ENCODE measurements around the gene KIF1A. TPM values are rescaled to one million over a fixed set of nuclear protein-coding genes. Genes with fewer than 3 reads are reported as not detected.

KIF1A gene
- polyA plus RNA-seq, 1 donor: 15.8 TPM

DNA sequence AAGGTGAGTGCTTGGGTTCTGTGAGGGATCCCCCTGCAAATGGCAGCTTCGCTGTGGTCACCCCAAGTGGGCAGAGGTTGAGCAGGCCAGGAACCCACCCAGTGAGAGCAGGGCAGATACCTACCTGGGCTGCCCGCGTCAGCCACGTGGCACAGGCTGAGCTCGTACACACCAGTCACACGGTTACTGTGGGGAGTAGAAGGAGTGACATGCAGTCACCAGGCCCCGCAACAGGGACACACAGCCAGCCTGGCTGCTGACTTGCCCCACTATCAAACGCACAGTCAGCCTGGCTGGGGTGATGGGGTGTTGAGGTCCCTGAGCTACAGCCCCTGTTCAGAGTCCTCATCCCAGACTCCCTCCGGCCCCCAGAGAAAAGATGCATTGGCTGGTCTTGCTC is 96.2 kb downstream of the KIF1A start:
- Histone ChIP-seq H3K9me3 (ENCODE audit: control insufficient read depth, low read depth, low read length) (no peaks in the 10 kb centered on the region), H3K27ac (ENCODE audit: low read length) (no peak overlapping the region), H3K4me3 (ENCODE audit: low read length) (no peak overlapping the region), H3K36me3 (ENCODE audit: control insufficient read depth, insufficient read depth, low read length) (no peaks in the 10 kb centered on the region), H3K27me3 (ENCODE audit: control insufficient read depth, insufficient read depth, low read length) (no peaks in the 10 kb centered on the region), H3K4me1 (ENCODE audit: control insufficient read depth, insufficient read depth, low read length) (no peaks in the 10 kb centered on the region)
- DNase-seq: no peak
- no CpG with 5 or more reads among the region's 9 CpGs for WGBS (ENCODE audit: insufficient coverage, low lambda C conversion rate)

DNA sequence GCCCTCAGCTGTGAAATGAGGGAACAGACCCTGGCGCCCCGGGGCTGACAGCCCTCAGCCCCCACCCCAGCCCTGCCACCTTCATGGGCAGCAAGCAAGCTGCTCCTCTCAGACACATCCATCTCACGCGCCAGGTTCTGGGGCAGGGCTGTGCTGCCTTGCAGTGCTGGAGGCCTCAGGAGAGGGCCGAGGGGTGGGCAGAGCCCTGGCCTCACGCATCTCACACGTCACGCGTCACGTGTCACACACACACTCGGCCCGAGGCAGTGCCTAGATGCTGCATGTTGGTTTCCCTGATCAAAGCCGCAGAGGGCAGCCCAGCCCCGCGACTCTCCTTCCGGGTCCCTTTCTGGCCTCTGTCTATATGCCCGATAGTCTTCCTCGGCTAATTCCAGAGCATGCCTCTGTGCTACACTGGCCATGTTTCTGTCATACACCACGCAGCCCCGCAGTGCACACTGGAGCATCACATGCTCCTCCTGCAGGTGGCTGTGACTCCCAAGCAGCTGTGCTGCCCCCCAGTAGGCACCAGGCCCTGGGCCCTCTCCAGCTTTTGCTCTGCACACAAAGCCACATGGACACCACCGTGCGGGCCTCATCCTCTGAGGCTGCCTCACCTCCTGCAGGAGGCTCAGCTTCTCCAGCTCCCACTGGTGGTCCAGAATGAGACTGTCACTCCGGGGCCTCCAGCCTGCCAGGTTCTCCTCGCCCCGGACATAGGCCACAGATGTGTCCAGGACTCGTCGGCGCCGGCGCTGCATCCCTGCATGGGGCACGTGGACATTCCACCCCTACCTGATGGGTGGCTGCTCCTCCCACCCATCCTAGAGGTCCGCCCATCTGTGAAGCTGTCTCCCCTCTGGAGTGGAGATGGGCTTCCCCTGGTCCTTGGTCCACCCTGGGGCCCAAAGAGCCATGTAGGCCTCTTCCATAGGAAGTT is 97.0 kb downstream of the KIF1A start:
- no CpG with 5 or more reads among the region's 32 CpGs for WGBS (ENCODE audit: insufficient coverage, low lambda C conversion rate)
- Histone ChIP-seq H3K4me3 (ENCODE audit: low read length) (no peak overlapping the region), H3K9me3 (ENCODE audit: control insufficient read depth, low read depth, low read length) (no peaks in the 10 kb centered on the region), H3K27me3 (ENCODE audit: control insufficient read depth, insufficient read depth, low read length) (no peaks in the 10 kb centered on the region), H3K36me3 (ENCODE audit: control insufficient read depth, insufficient read depth, low read length) (no peaks in the 10 kb centered on the region), H3K4me1 (ENCODE audit: control insufficient read depth, insufficient read depth, low read length) (no peaks in the 10 kb centered on the region), H3K27ac (ENCODE audit: low read length) (no peak overlapping the region)
- no peak for DNase-seq

DNA sequence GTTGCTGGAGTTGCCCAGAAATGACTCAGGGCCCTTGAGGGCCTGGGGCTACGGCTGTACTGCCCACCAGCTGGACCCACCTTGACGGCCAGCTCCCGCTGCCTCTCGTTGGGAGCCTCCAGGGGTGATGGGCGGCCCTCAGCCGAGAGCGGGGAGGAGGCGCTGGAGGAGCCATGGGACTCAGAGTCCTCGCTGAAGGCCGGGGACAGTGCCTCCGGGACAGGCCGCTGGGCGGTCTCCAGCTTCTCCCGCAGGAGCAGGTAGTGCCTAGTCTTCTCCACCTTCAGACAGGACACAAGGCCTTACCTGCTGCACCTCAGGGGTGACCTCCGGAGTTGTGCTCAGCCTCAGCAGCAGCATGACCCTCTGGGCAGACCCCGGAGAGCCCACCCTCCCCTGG is 97.6 kb downstream of the KIF1A start:
- no CpG with 5 or more reads among the region's 16 CpGs for WGBS (ENCODE audit: insufficient coverage, low lambda C conversion rate)
- Histone ChIP-seq H3K4me3 (ENCODE audit: low read length) (no peak overlapping the region), H3K4me1 (ENCODE audit: control insufficient read depth, insufficient read depth, low read length) (no peaks in the 10 kb centered on the region), H3K27ac (ENCODE audit: low read length) (no peak overlapping the region), H3K9me3 (ENCODE audit: control insufficient read depth, low read depth, low read length) (no peaks in the 10 kb centered on the region), H3K36me3 (ENCODE audit: control insufficient read depth, insufficient read depth, low read length) (no peaks in the 10 kb centered on the region), H3K27me3 (ENCODE audit: control insufficient read depth, insufficient read depth, low read length) (no peaks in the 10 kb centered on the region)
- DNase-seq: no peak

DNA sequence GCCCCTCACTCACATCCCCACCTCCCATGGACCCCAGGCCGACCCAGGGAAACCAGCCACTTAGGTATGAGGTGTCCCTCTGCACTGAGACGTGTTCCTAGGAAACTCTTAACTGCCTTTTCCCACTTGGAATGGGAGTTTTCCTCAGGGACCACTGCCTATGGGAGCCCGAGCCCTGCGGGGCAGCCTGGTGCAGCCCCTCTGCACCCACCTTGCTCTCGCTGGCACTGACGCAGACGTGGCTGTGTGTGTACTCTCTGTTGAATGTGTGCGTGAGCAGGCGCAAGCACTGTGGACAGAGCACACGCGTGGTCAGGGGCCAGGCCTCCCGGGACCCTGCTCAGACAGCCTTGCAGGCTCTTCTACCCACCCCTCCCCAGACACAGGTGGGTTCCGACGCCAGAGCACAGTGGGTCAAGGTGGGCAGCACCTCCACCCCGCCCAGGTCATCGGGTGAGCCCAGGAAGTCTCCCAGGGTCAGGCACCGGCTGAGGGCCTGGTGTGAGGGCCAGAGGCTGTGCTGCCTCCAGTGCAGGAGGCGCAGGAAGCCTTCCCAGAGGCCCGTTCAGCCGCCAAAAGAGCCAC is 98.3 kb downstream of the KIF1A start:
- WGBS (ENCODE audit: insufficient coverage, low lambda C conversion rate): no CpG with 5 or more reads among the region's 20 CpGs
- no peak for DNase-seq
- Histone ChIP-seq H3K4me1 (ENCODE audit: control insufficient read depth, insufficient read depth, low read length) (no peaks in the 10 kb centered on the region), H3K36me3 (ENCODE audit: control insufficient read depth, insufficient read depth, low read length) (no peaks in the 10 kb centered on the region), H3K4me3 (ENCODE audit: low read length) (no peak overlapping the region), H3K27me3 (ENCODE audit: control insufficient read depth, insufficient read depth, low read length) (no peaks in the 10 kb centered on the region), H3K27ac (ENCODE audit: low read length) (no peak overlapping the region), H3K9me3 (ENCODE audit: control insufficient read depth, low read depth, low read length) (no peaks in the 10 kb centered on the region)

DNA sequence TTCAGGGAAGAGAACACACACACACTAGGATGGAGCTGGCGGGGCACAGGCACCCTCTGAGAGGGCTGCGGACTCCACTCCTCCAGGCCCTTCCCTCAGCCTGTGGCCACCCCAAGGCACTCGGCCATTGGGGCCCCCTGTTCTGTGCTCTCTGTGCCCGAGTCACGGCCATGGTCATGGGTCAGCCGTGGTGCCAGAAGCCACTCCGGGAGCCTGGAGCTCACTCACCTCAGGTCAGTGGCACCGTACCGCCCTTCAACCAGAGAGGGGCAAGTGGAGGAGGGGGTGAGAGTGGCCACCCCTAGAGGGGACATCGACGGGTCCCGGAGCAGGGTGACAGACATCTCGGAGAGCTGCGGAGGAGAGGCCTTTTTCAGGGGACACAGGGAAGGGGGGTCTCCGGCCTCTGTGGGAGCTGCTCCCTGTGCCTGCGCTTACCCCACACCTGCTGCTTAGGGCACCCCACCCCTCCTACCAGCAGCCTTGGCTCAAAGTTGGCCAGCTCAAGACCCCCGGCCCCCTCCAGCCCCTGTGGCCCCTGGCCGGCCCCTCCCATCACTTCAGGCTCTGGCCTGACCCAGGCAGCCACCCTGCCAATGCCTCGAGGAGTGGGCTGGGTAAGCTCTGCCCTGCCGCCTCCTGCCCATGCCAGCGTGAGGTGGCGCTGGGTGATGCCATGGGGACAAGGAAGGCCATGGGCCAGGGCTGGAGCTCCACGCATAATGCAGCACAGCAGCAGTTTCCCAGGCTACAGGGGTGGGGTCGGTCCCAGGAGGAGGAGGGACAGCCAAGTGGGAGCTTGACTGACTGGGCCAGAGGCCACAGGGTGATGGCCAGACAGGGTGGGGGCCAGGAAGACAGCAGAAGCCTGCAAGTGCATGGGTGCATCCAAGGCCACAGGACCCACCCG is 99.1 kb downstream of the KIF1A start:
- no peak overlapping the region for H3K27ac ChIP-seq (ENCODE audit: low read length)

DNA sequence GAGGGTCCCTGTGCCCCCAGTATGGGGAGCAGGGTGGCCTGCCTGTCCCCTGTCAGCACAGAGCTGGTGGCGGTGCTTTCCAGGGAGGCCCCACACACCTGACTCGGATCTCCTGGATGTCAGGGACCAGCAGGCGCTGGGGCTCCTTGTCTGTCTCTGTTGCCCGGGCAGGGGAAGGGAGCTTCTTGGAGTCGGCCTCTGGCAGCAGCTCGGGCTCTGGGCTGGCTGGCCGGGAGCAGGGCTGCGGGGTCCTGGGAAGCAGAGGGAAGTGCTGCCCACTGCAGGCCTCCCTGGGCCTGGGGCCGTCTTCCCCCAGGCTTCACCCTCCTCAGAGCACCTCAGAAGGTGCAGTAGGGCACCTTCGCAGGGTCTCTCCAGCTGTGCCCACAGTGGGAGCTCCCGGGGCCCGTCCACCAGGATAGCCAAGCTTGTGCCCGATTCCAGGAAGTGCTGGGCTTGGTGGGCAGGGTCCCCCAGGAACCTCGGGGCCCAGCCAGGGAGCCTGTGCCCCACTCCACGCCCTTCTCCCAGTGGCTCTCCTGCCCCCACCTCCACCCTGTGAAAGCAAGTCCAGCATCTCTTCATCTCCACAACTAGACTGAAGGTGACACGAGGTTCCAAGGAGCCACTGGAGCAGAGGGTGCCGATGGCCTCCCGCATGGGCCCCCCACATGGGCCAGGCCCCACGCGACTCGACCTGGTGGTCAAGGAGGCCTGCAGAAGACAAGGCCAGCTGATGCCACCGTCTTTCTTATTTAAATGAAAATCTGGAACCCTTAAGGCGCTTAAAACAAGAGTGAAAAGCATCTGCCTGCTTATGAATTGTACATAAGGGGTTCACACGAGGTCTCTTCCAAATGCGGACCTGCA is 100.1 kb downstream of the KIF1A start:
- DNase-seq: no peak
- Histone ChIP-seq H3K27ac (ENCODE audit: low read length) (no peak overlapping the region), H3K9me3 (ENCODE audit: control insufficient read depth, low read depth, low read length) (no peaks in the 10 kb centered on the region), H3K4me1 (ENCODE audit: control insufficient read depth, insufficient read depth, low read length) (no peaks in the 10 kb centered on the region), H3K27me3 (ENCODE audit: control insufficient read depth, insufficient read depth, low read length) (no peaks in the 10 kb centered on the region), H3K36me3 (ENCODE audit: control insufficient read depth, insufficient read depth, low read length) (no peaks in the 10 kb centered on the region), H3K4me3 (ENCODE audit: low read length) (no peak overlapping the region)
- 100% methylated on average over 1 of the region's 25 CpGs for WGBS (ENCODE audit: insufficient coverage, low lambda C conversion rate)

More for the DNA sequence above, 99.1 kb downstream of the KIF1A start:
- Histone ChIP-seq H3K9me3 (ENCODE audit: control insufficient read depth, low read depth, low read length) (no peaks in the 10 kb centered on the region), H3K4me1 (ENCODE audit: control insufficient read depth, insufficient read depth, low read length) (no peaks in the 10 kb centered on the region), H3K27me3 (ENCODE audit: control insufficient read depth, insufficient read depth, low read length) (no peaks in the 10 kb centered on the region), H3K36me3 (ENCODE audit: control insufficient read depth, insufficient read depth, low read length) (no peaks in the 10 kb centered on the region), H3K4me3 (ENCODE audit: low read length) (no peak overlapping the region)
- WGBS (ENCODE audit: insufficient coverage, low lambda C conversion rate): no CpG with 5 or more reads among the region's 25 CpGs
- DNase-seq: no peak

DNA sequence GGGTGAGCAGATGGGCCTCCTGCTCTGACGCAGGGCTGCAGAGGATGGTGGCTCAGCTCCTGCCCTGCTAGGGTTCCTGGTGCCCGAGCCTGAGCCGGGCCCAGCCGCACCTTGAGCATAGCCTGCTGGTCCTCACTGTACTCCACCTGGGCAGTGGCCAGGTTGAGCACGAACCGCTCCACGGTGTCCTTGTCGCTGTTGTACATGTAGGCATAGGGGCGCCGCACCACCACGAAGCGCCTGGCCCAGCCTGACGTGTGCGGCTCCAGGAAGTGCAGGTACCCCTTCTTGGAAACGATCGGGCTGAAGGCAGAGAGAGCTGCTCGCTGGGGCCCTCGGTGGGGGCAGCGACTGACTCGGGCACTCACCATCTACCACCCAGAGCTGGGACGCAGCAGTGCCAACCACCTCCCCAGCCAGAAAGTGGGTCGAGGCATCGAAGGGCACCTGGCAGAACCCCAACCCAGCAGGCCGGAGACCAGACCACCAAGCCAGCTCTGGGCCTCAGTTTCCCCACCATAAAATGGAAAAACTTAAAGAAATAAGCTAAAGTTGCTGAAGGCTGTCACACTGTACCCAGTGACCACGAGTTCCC is 101.0 kb downstream of the KIF1A start:
- 100% methylated on average over 1 of the region's 25 CpGs for WGBS (ENCODE audit: insufficient coverage, low lambda C conversion rate)
- DNase-seq: no peak
- Histone ChIP-seq H3K27ac (ENCODE audit: low read length) (no peak overlapping the region), H3K27me3 (ENCODE audit: control insufficient read depth, insufficient read depth, low read length) (no peaks in the 10 kb centered on the region), H3K9me3 (ENCODE audit: control insufficient read depth, low read depth, low read length) (no peaks in the 10 kb centered on the region), H3K4me1 (ENCODE audit: control insufficient read depth, insufficient read depth, low read length) (no peaks in the 10 kb centered on the region), H3K36me3 (ENCODE audit: control insufficient read depth, insufficient read depth, low read length) (no peaks in the 10 kb centered on the region), H3K4me3 (ENCODE audit: low read length) (no peak overlapping the region)

DNA sequence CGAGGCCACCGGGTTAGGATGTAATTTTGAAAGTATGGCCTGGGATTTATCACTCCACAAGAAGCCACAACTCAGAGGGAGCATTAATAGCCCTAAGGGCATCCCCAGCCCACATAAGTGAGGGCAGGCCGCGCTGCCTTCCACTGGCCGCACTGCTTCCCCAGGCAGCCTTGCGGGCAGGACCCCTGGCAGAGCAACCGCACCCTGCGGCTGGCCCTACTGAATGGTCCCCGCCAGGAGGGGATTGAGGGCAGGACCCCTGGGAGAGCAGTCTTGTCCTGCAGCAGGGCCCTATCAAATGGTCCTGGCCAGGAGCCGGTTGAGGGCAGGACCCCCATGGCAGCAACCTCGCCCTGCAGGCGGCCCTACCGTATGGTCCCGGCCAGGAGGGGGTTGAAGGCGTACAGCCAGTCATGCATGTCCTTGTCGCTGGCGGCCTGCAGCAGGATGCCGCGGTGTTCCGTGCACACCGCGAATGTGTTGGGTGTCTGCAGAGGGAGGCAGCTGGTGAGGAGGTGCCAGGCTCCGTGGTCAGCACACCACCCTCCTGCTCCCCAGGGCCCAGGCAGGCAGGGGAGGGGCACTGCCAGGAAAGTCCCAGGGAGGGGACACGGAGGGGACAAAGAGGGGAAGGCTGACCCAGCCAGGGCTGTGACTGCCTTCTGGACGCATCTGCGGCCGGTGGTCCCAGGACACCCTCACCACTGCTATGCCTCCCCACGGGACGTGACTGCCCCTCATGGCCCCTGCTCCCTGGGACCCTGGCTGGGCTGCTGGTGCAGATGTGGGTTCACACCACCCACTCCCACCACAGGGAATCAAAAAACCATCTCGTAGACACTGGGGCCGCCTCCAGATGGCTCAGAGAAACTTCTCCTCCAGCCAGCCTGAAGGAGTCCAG is 102.1 kb downstream of the KIF1A start:
- Histone ChIP-seq H3K36me3 (ENCODE audit: control insufficient read depth, insufficient read depth, low read length) (no peaks in the 10 kb centered on the region), H3K4me3 (ENCODE audit: low read length) (no peak overlapping the region), H3K9me3 (ENCODE audit: control insufficient read depth, low read depth, low read length) (no peaks in the 10 kb centered on the region), H3K27me3 (ENCODE audit: control insufficient read depth, insufficient read depth, low read length) (no peaks in the 10 kb centered on the region), H3K27ac (ENCODE audit: low read length) (no peak overlapping the region), H3K4me1 (ENCODE audit: control insufficient read depth, insufficient read depth, low read length) (no peaks in the 10 kb centered on the region)
- no peak for DNase-seq
- no CpG with 5 or more reads among the region's 31 CpGs for WGBS (ENCODE audit: insufficient coverage, low lambda C conversion rate)

DNA sequence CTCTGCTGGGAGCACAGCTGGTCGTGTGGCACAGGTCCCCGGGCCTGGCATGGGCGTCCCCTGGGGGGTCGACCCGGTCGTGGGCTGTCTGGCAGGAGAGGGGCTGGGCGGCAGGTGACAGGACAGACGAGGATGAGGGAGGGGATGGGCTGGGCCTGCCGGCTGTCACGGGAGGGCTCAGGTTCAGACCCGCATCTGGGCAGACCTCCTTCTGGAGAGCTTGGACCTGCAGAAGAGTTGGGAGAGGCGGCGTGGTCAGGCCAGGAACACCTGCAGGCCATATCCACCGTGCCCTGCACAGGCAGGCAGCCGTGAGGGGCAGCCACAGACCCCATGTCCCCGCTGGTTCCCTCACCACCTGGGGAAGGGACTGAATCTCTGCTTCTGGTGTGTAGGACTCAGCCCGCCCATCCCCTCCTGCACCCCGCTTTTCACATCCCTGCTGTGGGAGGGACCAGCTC is 102.8 kb downstream of the KIF1A start:
- no CpG with 5 or more reads among the region's 18 CpGs for WGBS (ENCODE audit: insufficient coverage, low lambda C conversion rate)
- no peak for DNase-seq
- no peak overlapping the region for H3K4me3 ChIP-seq (ENCODE audit: low read length)
- H3K27ac ChIP-seq (ENCODE audit: low read length): no peak overlapping the region
- H3K27me3 ChIP-seq (ENCODE audit: control insufficient read depth, insufficient read depth, low read length): no peaks in the 10 kb centered on the region
- no peaks in the 10 kb centered on the region for H3K4me1 ChIP-seq (ENCODE audit: control insufficient read depth, insufficient read depth, low read length)
- H3K9me3 ChIP-seq (ENCODE audit: control insufficient read depth, low read depth, low read length): no peaks in the 10 kb centered on the region
- H3K36me3 ChIP-seq (ENCODE audit: control insufficient read depth, insufficient read depth, low read length): no peaks in the 10 kb centered on the region
